Activated T-cell treated with anti-CD3 and anti-CD28 coated beads for 24 hours (primary cell): Measurements from ENCODE around the gene RGS4.

Source experiments
- DNase-seq: peaks from one replicate; pipeline ENCODE4 v3.0.0-alpha.2; 2020; ENCODE audit warnings: low read depth

RGS4 gene

GRCh38 chr1:163104385-163105099 lies 35.4 kb downstream of the RGS4 start:
- no peak for DNase-seq

GRCh38 chr1:163106364-163106987 lies 37.3 kb downstream of the RGS4 start:
- no peak for DNase-seq

GRCh38 chr1:163107655-163108054 lies 38.5 kb downstream of the RGS4 start:
- no peak for DNase-seq

GRCh38 chr1:163115887-163116286 lies 46.7 kb downstream of the RGS4 start:
- DNase-seq = no peak

GRCh38 chr1:163119707-163120106 lies 50.5 kb downstream of the RGS4 start:
- DNase-seq = no peak

GRCh38 chr1:163120372-163120771 lies 51.2 kb downstream of the RGS4 start:
- no peak for DNase-seq

- DNase-seq = no peak
These were observed 55.7 kb downstream of the RGS4 start for GRCh38 chr1:163124812-163125211.
